Measurements from ENCODE around the gene ASPDH. TPM values are rescaled to one million over a fixed set of nuclear protein-coding genes. Genes with fewer than 3 reads are reported as not detected.

Gene ASPDH
- total RNA-seq, 1 experiment from 2014 or later: not detected

GRCh38 chr19:50501568-50502475 lies 11.9 kb downstream of the ASPDH start:
- POLR2A ChIA-PET: no interaction called here
- DNase-seq (ENCODE audit: low read depth, low spot score) (no peak), ATAC-seq (no peak)
- Histone ChIP-seq H3K27me3 (ENCODE audit: control insufficient read depth, insufficient read depth, low read length) (no peaks in the 10 kb centered on the region), H3K27ac (ENCODE audit: low read length) (no peak overlapping the region), H3K36me3 (ENCODE audit: control insufficient read depth, insufficient read depth, low read length) (no peaks in the 10 kb centered on the region), H3K4me1 (ENCODE audit: control insufficient read depth, insufficient read depth, low read length) (peaks cover 6% of the 10 kb centered on the region), H3K9me3 (ENCODE audit: control insufficient read depth, insufficient read depth, low read depth, low read length) (no peaks in the 10 kb centered on the region), H3K4me3 (ENCODE audit: low read depth in 2 of 2, low read length in 2 of 2) (no peak overlapping the region)
- no TSS peak for BruUV-seq (replicated peaks)
- CTCF ChIA-PET: no interaction called here
- in situ Hi-C loops (cut with HindIII; ENCODE audit: low pct_unique_long_range_greater_than_20kb, low sequenced_read_pairs): no loop called here
- TF ChIP-seq REST (IDR thresholded peaks at IDR 0.05; ENCODE audit: insufficient read depth in 1 of 2, low read depth in 2 of 2, low read length in 1 of 2): no peak
- TF ChIP-seq TCF7L2 (IDR thresholded peaks at IDR 0.05; ENCODE audit: low read depth, low read length): no peak
- no peak for TF ChIP-seq POLR2AphosphoS5 (IDR thresholded peaks at IDR 0.05; ENCODE audit: low read depth, low read length)
- no peak for TF ChIP-seq SIN3A (IDR thresholded peaks at IDR 0.05; ENCODE audit: borderline replicate concordance, insufficient read depth, low read depth, low read length)
- TF ChIP-seq CTCF (IDR thresholded peaks at IDR 0.05): no peak
- intact Hi-C loops (cut with micrococcal nuclease; ENCODE audit: unreplicated experiment): no loop called here

GRCh38 chr19:50501186-50501567 lies 12.5 kb downstream of the ASPDH start:
- intact Hi-C loops (cut with micrococcal nuclease; ENCODE audit: unreplicated experiment) (no loop called here), in situ Hi-C loops (cut with HindIII; ENCODE audit: low pct_unique_long_range_greater_than_20kb, low sequenced_read_pairs) (no loop called here)
- TF ChIP-seq SIN3A (IDR thresholded peaks at IDR 0.05; ENCODE audit: borderline replicate concordance, insufficient read depth, low read depth, low read length) (no peak), TCF7L2 (IDR thresholded peaks at IDR 0.05; ENCODE audit: low read depth, low read length) (no peak), REST (IDR thresholded peaks at IDR 0.05; ENCODE audit: insufficient read depth in 1 of 2, low read depth in 2 of 2, low read length in 1 of 2) (no peak), CTCF (IDR thresholded peaks at IDR 0.05) (no peak), POLR2AphosphoS5 (IDR thresholded peaks at IDR 0.05; ENCODE audit: low read depth, low read length) (no peak)
- BruUV-seq (replicated peaks): no TSS peak
- Histone ChIP-seq H3K9me3 (ENCODE audit: control insufficient read depth, insufficient read depth, low read depth, low read length) (no peaks in the 10 kb centered on the region), H3K4me3 (ENCODE audit: low read depth in 2 of 2, low read length in 2 of 2) (no peak overlapping the region), H3K27ac (ENCODE audit: low read length) (no peak overlapping the region), H3K27me3 (ENCODE audit: control insufficient read depth, insufficient read depth, low read length) (no peaks in the 10 kb centered on the region), H3K4me1 (ENCODE audit: control insufficient read depth, insufficient read depth, low read length) (peaks cover 6% of the 10 kb centered on the region), H3K36me3 (ENCODE audit: control insufficient read depth, insufficient read depth, low read length) (no peaks in the 10 kb centered on the region)
- ChIA-PET POLR2A (interaction anchor here (0.5 kb wide), 1 partner anchor 55 kb away, joined by 5 read pairs; no protein-coding TSS in a partner anchor), CTCF (no interaction called here)
- ATAC-seq (peak; percentile 50), DNase-seq (ENCODE audit: low read depth, low spot score) (no peak)

All from Panc1 (cell line).